GM23248 (cell line): Measurements from ENCODE around the gene RBX1. TPM values are rescaled to one million over a fixed set of nuclear protein-coding genes. Genes with fewer than 3 reads are reported as not detected.

Experiments
- DNase-seq: peaks from one replicate; pipeline ENCODE4 v3.0.0-alpha.2; 2015
- H2AFZ ChIP-seq: fragments of 200-600 bp; sonication (generic); 2 replicates; pipeline ENCODE4 v1.6.1; 2016; ENCODE audit warnings: antibody characterized with exemption
- H3F3A ChIP-seq: fragments of 200-600 bp; sonication (generic); 2 replicates; pipeline ENCODE4 v1.6.1; 2016; ENCODE audit warnings: mild to moderate bottlenecking, antibody characterized with exemption, mixed run types; ENCODE audit not compliant: insufficient read depth
- H3K27ac ChIP-seq: fragments of 200-600 bp; sonication (generic); 2 replicates; pipeline ENCODE4 v1.5.1; 2016; ENCODE audit warnings: mild to moderate bottlenecking
- H3K27me3 ChIP-seq: fragments of 200-600 bp; sonication (generic); replicated peaks from 2 replicates; pipeline ENCODE4 v1.6.1; 2016; ENCODE audit warnings: mild to moderate bottlenecking; ENCODE audit not compliant: insufficient read depth
- H3K36me3 ChIP-seq: fragments of 200-600 bp; sonication (generic); 2 replicates; pipeline ENCODE4 v1.6.1; 2016; ENCODE audit warnings: low read depth, mild to moderate bottlenecking
- H3K4me1 ChIP-seq: fragments of 200-600 bp; sonication (generic); 2 replicates; pipeline ENCODE4 v1.6.1; 2016; ENCODE audit warnings: mild to moderate bottlenecking; ENCODE audit not compliant: insufficient read depth
- H3K4me2 ChIP-seq: fragments of 200-600 bp; sonication (generic); one replicate; pipeline ENCODE4 v1.6.1; 2016; ENCODE audit warnings: mild to moderate bottlenecking; ENCODE audit not compliant: unreplicated experiment
- H3K4me3 ChIP-seq: fragments of 200-600 bp; sonication (generic); 2 replicates; pipeline ENCODE4 v1.5.1; 2016; ENCODE audit warnings: mild to moderate bottlenecking
- H3K79me2 ChIP-seq: fragments of 200-600 bp; sonication (generic); 2 replicates; pipeline ENCODE4 v1.6.1; 2016; ENCODE audit warnings: mild to moderate bottlenecking; ENCODE audit not compliant: insufficient read depth
- H3K9ac ChIP-seq: fragments of 200-600 bp; sonication (generic); 2 replicates; pipeline ENCODE4 v1.6.1; 2016; ENCODE audit warnings: mild to moderate bottlenecking
- H3K9me2 ChIP-seq: fragments of 200-600 bp; sonication (generic); 2 replicates; pipeline ENCODE4 v1.6.1; 2016; ENCODE audit warnings: mixed run types, mild to moderate bottlenecking, moderate library complexity; ENCODE audit not compliant: insufficient read depth
- H3K9me3 ChIP-seq: fragments of 200-600 bp; sonication (generic); one replicate; pipeline ENCODE4 v1.6.1; 2017; ENCODE audit warnings: low read depth
- H4K20me1 ChIP-seq: fragments of 200-600 bp; sonication (generic); 2 replicates; pipeline ENCODE4 v1.6.0; 2016; ENCODE audit not compliant: insufficient read depth
- EZH2 ChIP-seq: fragments of 200-600 bp; sonication (generic); IDR thresholded peaks from 2 replicates; pipeline ENCODE4 v1.6.1; 2018; ENCODE audit warnings: antibody characterized with exemption, mild to moderate bottlenecking; ENCODE audit not compliant: insufficient read depth, poor library complexity, severe bottlenecking
- EZH2phosphoT487 ChIP-seq: fragments of 200-600 bp; sonication (generic); IDR thresholded peaks from 2 replicates; pipeline ENCODE4 v1.6.1; 2018; ENCODE audit warnings: antibody characterized with exemption, moderate library complexity, mild to moderate bottlenecking, low read depth; ENCODE audit not compliant: insufficient read depth
- WGBS, 2 experiments: methylation state at CpG; one replicate each; pipeline ENCODE4 v1.1.6; 2015 to 2017; ENCODE audit warnings: low lambda C conversion rate in 2 of 2, low coverage in 1 of 2; ENCODE audit errors: missing lambda C conversion rate in 2 of 2; 5-methylcytosine and 5-hydroxymethylcytosine counted together
- in situ Hi-C: fragments of 300-500 bp; cut with MboI; formaldehyde crosslinking; loops from 2 replicates; pipeline ENCODE4 v1.15.0; 2020
- polyA plus RNA-seq: library from polyadenylated mRNA; unstranded; fragments of >200 nt; fragmentation: Nextera tagmentation; extraction: Ambion mirVana; gene quantifications from 2 replicates; pipeline ENCODE4 v1.2.1, GENCODE V29; 2016
- total RNA-seq: library from RNA; depleted of rRNA; stranded (reverse); fragments of >200 nt; shearing (Covaris generic); gene quantifications from 2 replicates; pipeline ENCODE4 v1.2.3, GENCODE V29; 2014

RBX1 gene
- total and polyA plus RNA-seq, 2 experiments from 2014 or later, result 45.9 to 222 TPM

DNA sequence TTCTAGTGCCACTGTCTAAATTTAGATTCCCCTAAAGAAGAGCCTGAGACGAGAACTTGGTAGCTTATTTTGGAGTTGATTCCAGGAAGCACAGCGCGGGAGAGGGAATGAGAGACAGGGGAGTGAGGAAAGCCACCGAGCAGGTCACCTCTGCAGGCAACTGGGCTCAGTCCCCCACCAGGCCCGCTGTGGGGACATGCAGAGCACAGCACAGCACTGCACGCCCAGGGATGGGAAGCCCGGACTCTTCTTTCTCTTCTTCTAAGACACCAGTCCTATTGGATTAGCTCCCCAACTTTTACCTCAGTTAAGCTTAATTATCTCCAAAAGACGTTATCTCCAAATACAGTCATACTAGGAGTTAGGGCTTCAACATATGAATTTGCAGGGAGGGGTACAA is 28.7 kb downstream of the RBX1 start:
- H3K4me3 ChIP-seq, result no peak overlapping the region
- no peak overlapping the region for H3K4me2 ChIP-seq
- DNase-seq, result no peak
- no peaks in the 10 kb centered on the region for H4K20me1 ChIP-seq
- H3K79me2 ChIP-seq, result no peaks in the 10 kb centered on the region
- no peaks in the 10 kb centered on the region for H3K9me2 ChIP-seq
- no peaks in the 10 kb centered on the region for H3K9me3 ChIP-seq
- peaks cover 4% of the 10 kb centered on the region; the same call in 1 of the 2 replicates for H3F3A ChIP-seq
- WGBS, 2 experiments, result 86 to 94% methylated on average over 7 to 8 of the region's 8 CpGs
- no peaks in the 10 kb centered on the region for H3K4me1 ChIP-seq
- no peak for TF ChIP-seq EZH2phosphoT487
- TF ChIP-seq EZH2, result no peak
- H3K9ac ChIP-seq, result no peak overlapping the region
- H3K27me3 ChIP-seq, result no peaks in the 10 kb centered on the region
- no peak overlapping the region for H3K27ac ChIP-seq
- no peaks in the 10 kb centered on the region for H3K36me3 ChIP-seq
- in situ Hi-C loops, result no loop called here
- no peak overlapping the region for H2AFZ ChIP-seq

DNA sequence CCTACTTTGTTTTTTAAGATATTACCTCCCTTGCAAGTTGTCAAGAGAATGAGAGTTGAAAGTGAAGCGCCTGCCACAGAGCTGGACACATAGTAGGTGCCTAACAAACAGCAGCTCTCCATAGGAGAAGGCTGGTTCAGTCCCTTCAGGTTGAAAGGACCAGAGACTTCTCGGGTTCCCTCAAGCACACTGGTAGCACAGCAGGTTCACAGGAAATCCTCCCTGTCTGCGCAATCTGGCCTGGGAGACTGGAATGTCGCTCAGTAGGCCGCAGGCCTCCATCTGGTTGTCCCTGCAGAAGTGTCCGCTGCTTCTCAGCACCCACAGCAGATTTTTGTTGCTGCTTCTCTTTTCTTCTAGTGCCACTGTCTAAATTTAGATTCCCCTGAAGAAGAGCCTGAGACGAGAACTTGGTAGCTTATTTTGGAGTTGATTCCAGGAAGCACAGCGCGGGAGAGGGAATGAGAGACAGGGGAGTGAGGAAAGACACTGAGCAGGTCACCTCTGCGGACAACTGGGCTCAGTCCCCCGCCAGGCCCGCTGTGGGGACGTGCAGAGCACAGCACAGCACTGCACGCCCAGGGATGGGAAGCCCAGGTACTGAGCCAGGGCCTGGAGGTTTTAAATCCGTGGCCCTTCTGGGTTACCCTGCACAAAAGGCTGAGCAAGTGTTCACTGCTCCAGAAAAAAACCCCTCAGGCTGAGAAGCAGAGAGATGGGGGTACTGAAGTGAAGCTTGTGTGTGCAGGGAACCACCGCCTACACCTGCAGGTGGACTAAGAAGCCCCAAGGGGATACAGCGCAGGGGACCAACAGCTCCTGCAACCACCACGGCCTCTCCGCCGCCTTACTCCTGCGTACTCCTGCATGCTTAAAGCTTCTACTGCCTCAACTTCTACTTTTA is 31.6 kb downstream of the RBX1 start:
- Histone ChIP-seq H2AFZ (no peak overlapping the region), H3K9me2 (no peaks in the 10 kb centered on the region), H3K36me3 (no peaks in the 10 kb centered on the region), H3K9me3 (no peaks in the 10 kb centered on the region), H3K4me2 (no peak overlapping the region), H3K27me3 (no peaks in the 10 kb centered on the region), H3K4me3 (no peak overlapping the region), H3K27ac (no peak overlapping the region), H3F3A (no peaks in the 10 kb centered on the region), H3K4me1 (no peaks in the 10 kb centered on the region), H4K20me1 (no peaks in the 10 kb centered on the region), H3K9ac (no peak overlapping the region), H3K79me2 (no peaks in the 10 kb centered on the region)
- DNase-seq, result no peak
- in situ Hi-C loops, result no loop called here
- TF ChIP-seq EZH2phosphoT487 (no peak), EZH2 (no peak)
- 81% methylated on average over 21 of the region's 21 CpGs for WGBS, 2 experiments

DNA sequence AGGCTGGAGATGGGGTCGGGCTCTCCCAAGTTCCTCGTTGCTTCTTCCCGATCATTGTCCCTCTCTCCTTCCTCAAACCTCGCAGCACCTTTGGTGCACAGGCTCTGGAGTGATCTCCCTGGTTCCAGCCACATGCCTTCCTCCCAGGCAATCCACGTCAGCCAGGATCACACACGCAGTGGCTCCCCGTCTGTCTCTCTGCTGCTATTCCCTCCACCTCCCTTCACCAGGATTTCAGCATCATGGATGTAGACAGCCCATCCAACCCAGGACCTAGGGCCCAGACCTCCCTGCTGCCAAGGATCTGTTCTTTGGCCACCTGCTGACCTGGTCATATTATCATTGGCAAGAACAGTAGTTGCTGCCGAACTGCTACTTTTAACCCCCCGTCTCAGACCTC is 40.1 kb downstream of the RBX1 start:
- no peak overlapping the region for H3K4me2 ChIP-seq
- in situ Hi-C loops, result no loop called here
- H3F3A ChIP-seq, result no peaks in the 10 kb centered on the region
- no peaks in the 10 kb centered on the region for H3K36me3 ChIP-seq
- no peak overlapping the region for H3K9ac ChIP-seq
- H3K9me2 ChIP-seq, result no peaks in the 10 kb centered on the region
- H3K27ac ChIP-seq, result no peak overlapping the region
- no peaks in the 10 kb centered on the region for H3K9me3 ChIP-seq
- H3K4me3 ChIP-seq, result no peak overlapping the region
- no peaks in the 10 kb centered on the region for H4K20me1 ChIP-seq
- no peak overlapping the region for H2AFZ ChIP-seq
- H3K4me1 ChIP-seq, result no peaks in the 10 kb centered on the region
- no peak for DNase-seq
- H3K27me3 ChIP-seq, result peaks cover 3% of the 10 kb centered on the region; the same call in 1 of the 2 replicates
- no peaks in the 10 kb centered on the region for H3K79me2 ChIP-seq
- no peak for TF ChIP-seq EZH2phosphoT487
- no peak for TF ChIP-seq EZH2
- 77 to 85% methylated on average over 9 of the region's 9 CpGs for WGBS, 2 experiments

DNA sequence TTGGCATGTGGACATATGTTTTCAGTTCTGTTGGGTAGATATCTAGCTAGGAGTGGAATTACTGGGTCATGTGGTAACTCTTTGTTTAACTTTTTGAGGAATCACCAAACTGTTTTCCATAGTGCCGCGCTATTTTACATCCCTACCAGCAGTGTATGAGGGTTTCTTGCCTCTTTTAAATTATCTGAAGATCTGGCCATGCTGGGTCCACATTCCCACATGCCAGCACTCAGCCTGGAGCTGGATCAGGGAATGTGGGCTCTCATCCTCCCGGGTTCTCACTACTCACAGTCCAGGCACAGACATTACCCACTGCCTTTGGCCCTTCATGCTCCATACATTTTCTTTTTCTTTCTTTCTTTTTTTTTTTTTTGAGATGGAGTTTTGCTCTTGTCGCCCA is 44.6 kb downstream of the RBX1 start:
- no peak overlapping the region for H3K4me2 ChIP-seq
- in situ Hi-C loops, result no loop called here
- no peaks in the 10 kb centered on the region for H3K4me1 ChIP-seq
- no peaks in the 10 kb centered on the region for H3K79me2 ChIP-seq
- H4K20me1 ChIP-seq, result no peaks in the 10 kb centered on the region
- H3K9ac ChIP-seq, result no peak overlapping the region
- no peaks in the 10 kb centered on the region; the same call in 1 of the 2 replicates for H3K27me3 ChIP-seq
- no peak overlapping the region for H2AFZ ChIP-seq
- WGBS, 2 experiments, result 87 to 95% methylated on average over 4 of the region's 4 CpGs
- no peak overlapping the region for H3K4me3 ChIP-seq
- H3K27ac ChIP-seq, result no peak overlapping the region
- H3F3A ChIP-seq, result no peaks in the 10 kb centered on the region
- H3K9me3 ChIP-seq, result no peaks in the 10 kb centered on the region
- TF ChIP-seq EZH2phosphoT487, result no peak
- no peak for TF ChIP-seq EZH2
- no peaks in the 10 kb centered on the region for H3K9me2 ChIP-seq
- no peaks in the 10 kb centered on the region for H3K36me3 ChIP-seq
- DNase-seq, result no peak
